Measurements from ENCODE around the gene ST6GALNAC6. TPM values are rescaled to one million over a fixed set of nuclear protein-coding genes. Genes with fewer than 3 reads are reported as not detected.

Gene ST6GALNAC6
- total RNA-seq, 1 donor, result 53.2 TPM

DNA sequence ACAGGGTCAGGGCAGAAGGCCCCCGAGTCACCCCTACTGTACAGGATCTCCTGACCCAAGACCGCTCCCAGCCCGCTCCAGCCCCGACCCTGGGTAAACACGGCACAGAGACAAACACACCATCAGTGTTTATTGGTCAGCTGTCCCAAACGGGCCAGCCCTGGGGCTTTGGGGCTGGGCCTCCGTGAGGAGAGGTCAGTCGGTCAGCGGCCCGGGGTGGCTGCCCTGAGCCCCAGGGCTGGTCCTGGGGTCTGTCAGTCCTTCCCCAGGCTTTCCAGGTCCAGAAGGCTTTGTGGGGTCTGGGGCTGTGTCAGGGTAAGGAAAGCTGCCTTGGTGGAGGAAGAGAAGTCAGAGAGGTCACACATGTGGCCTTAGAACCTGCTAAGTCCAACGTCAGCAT is 35.6 kb upstream of the ST6GALNAC6 start:
- no peak for DNase-seq (ENCODE audit: insufficient read length, low spot score, missing footprints)
- Histone ChIP-seq H3K27ac (ENCODE audit: low read depth, low read length) (peak overlapping the region; percentile 93), H3K79me2 (ENCODE audit: insufficient read depth, low read length) (peaks cover 47% of the 10 kb centered on the region), H4K20me1 (ENCODE audit: insufficient read depth, low read length) (peaks cover 15% of the 10 kb centered on the region), H3K4me1 (ENCODE audit: insufficient read depth, low read length) (peaks cover 51% of the 10 kb centered on the region), H3K36me3 (ENCODE audit: insufficient read depth, low read length) (peaks cover 11% of the 10 kb centered on the region), H3K4me2 (ENCODE audit: insufficient read depth, low read length) (peak overlapping the region; percentile 97), H3K27me3 (ENCODE audit: insufficient read depth, low read length) (no peaks in the 10 kb centered on the region), H3K9me3 (ENCODE audit: low read depth, low read length) (no peaks in the 10 kb centered on the region), H2AFZ (ENCODE audit: low read length) (no peak overlapping the region), H3K4me3 (ENCODE audit: insufficient read depth, low read length) (no peak overlapping the region)
- TF ChIP-seq, protein P1, sequence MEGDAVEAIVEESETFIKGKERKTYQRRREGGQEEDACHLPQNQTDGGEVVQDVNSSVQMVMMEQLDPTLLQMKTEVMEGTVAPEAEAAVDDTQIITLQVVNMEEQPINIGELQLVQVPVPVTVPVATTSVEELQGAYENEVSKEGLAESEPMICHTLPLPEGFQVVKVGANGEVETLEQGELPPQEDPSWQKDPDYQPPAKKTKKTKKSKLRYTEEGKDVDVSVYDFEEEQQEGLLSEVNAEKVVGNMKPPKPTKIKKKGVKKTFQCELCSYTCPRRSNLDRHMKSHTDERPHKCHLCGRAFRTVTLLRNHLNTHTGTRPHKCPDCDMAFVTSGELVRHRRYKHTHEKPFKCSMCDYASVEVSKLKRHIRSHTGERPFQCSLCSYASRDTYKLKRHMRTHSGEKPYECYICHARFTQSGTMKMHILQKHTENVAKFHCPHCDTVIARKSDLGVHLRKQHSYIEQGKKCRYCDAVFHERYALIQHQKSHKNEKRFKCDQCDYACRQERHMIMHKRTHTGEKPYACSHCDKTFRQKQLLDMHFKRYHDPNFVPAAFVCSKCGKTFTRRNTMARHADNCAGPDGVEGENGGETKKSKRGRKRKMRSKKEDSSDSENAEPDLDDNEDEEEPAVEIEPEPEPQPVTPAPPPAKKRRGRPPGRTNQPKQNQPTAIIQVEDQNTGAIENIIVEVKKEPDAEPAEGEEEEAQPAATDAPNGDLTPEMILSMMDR (IDR thresholded peaks at IDR 0.05; ENCODE audit: extremely low read depth, low read depth, low read length), result no peak

DNA sequence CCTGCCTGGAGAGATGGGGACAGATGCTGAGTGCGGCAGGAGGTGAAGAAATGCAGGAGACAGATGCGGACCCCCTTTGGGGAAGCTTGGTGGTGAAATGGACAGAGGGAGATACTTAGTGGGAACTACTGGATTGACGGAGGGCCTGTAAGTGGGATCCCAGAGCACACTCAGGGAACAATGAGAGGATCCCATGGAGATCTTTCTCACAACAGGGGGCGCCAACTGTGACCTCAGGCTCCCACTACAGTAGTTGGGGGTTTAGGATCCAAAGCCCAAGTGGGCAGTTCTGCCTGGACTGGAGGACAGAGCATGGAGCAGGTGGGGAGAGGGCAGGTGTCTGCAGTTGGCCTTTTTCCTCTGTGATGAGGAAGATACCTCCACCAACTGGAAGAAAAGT is 34.8 kb upstream of the ST6GALNAC6 start:
- H3K27ac ChIP-seq (ENCODE audit: low read depth, low read length), result no peak overlapping the region
- peaks cover 18% of the 10 kb centered on the region for H4K20me1 ChIP-seq (ENCODE audit: insufficient read depth, low read length)
- H3K4me3 ChIP-seq (ENCODE audit: insufficient read depth, low read length), result no peak overlapping the region
- H3K9me3 ChIP-seq (ENCODE audit: low read depth, low read length), result no peaks in the 10 kb centered on the region
- H3K27me3 ChIP-seq (ENCODE audit: insufficient read depth, low read length), result no peaks in the 10 kb centered on the region
- no peak overlapping the region for H2AFZ ChIP-seq (ENCODE audit: low read length)
- peaks cover 47% of the 10 kb centered on the region for H3K79me2 ChIP-seq (ENCODE audit: insufficient read depth, low read length)
- H3K4me2 ChIP-seq (ENCODE audit: insufficient read depth, low read length), result no peak overlapping the region
- peaks cover 51% of the 10 kb centered on the region for H3K4me1 ChIP-seq (ENCODE audit: insufficient read depth, low read length)
- no peak for DNase-seq (ENCODE audit: insufficient read length, low spot score, missing footprints)
- peaks cover 11% of the 10 kb centered on the region for H3K36me3 ChIP-seq (ENCODE audit: insufficient read depth, low read length)
- TF ChIP-seq, protein P1 (IDR thresholded peaks at IDR 0.05; ENCODE audit: extremely low read depth, low read depth, low read length), result peak; percentile 7

DNA sequence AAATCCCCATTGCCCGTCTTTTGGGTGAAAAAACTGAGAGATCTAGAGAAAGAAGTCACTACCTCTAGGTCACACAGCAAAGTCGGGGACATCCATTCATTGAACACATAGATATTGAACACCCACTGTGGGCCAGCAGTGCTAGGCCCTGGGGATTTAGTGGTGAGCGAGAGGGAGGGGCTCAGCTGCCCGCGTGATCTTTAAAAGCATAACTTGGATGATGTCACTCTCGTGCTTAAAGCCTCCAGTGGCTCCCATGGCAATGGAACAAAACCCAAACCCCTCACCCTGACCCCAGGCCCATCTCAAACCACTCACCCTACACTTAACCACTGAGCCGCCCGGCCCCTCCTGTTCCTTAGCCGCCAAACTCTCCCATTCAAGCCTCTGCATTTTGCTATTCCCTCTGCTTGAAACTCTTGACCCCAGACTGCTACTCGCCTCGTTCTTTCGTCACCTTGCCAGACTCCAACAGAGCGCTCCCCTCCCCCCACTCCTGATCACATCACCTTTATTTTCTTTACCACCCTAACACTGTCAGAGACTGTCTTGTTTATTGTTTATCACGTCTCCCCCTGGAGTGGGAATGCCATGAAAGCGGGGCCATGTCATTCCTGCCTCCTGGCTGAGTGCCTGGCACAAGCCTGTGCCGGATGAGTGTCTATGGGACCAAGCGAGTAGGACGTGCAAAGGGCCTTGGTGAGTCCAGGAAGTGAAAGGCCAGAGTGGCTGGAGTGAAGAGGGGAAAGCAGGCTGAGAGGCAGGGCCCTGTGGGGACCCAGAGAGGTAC is 31.9 kb upstream of the ST6GALNAC6 start:
- H2AFZ ChIP-seq (ENCODE audit: low read length), result peak overlapping the region; percentile 77

More for the DNA sequence above, 31.9 kb upstream of the ST6GALNAC6 start:
- H3K27me3 ChIP-seq (ENCODE audit: insufficient read depth, low read length), result no peaks in the 10 kb centered on the region
- peaks cover 29% of the 10 kb centered on the region for H3K79me2 ChIP-seq (ENCODE audit: insufficient read depth, low read length)
- H3K4me2 ChIP-seq (ENCODE audit: insufficient read depth, low read length), result peak overlapping the region; percentile 92
- H3K27ac ChIP-seq (ENCODE audit: low read depth, low read length), result peak overlapping the region; percentile 97
- H3K36me3 ChIP-seq (ENCODE audit: insufficient read depth, low read length), result peaks cover 11% of the 10 kb centered on the region
- DNase-seq (ENCODE audit: insufficient read length, low spot score, missing footprints), result peak; percentile 95
- peaks cover 14% of the 10 kb centered on the region for H4K20me1 ChIP-seq (ENCODE audit: insufficient read depth, low read length)
- no peaks in the 10 kb centered on the region for H3K9me3 ChIP-seq (ENCODE audit: low read depth, low read length)
- H3K4me1 ChIP-seq (ENCODE audit: insufficient read depth, low read length), result peaks cover 43% of the 10 kb centered on the region
- TF ChIP-seq, protein P1 (IDR thresholded peaks at IDR 0.05; ENCODE audit: extremely low read depth, low read depth, low read length), result no peak
- H3K4me3 ChIP-seq (ENCODE audit: insufficient read depth, low read length), result peak overlapping the region; percentile 76

Measured in osteoblast (primary cell).